Immature natural killer cell (primary cell): ENCODE measurements around the gene ANKRD28. TPM values are rescaled to one million over a fixed set of nuclear protein-coding genes. Genes with fewer than 3 reads are reported as not detected.
"Not testable (repeated sequence)": the region's sequence is repeated elsewhere in the genome, so short reads cannot be mapped to it uniquely, and the experiment has no call there.

Experiments used
- DNase-seq, 3 donors: peaks; one replicate each; pipeline ENCODE4 v3.0.0; 2022; ENCODE audit warnings: mixed read lengths in 1 of 3
- H3K27ac Mint-ChIP-seq, 6 donors: one replicate each; pipeline ENCODE4 v1.8.0; 2020; ENCODE audit warnings: mixed read lengths in 6 of 6, mild to moderate bottlenecking in 5 of 6, inconsistent platforms in 4 of 6, moderate library complexity in 3 of 6
- H3K27me3 Mint-ChIP-seq, 3 donors: one replicate each; pipeline ENCODE4 v1.8.0; 2020 to 2021; ENCODE audit warnings: low read depth in 3 of 3, mild to moderate bottlenecking in 3 of 3, mixed read lengths in 3 of 3, moderate library complexity in 3 of 3, inconsistent platforms in 1 of 3
- H3K36me3 Mint-ChIP-seq, 3 donors: one replicate each; pipeline ENCODE4 v1.8.0; 2020; ENCODE audit warnings: mixed read lengths in 3 of 3, inconsistent platforms in 2 of 3, mild to moderate bottlenecking in 2 of 3
- H3K4me1 Mint-ChIP-seq, 2 donors: one replicate each; pipeline ENCODE4 v1.8.0; 2020; ENCODE audit warnings: inconsistent platforms in 2 of 2, mild to moderate bottlenecking in 2 of 2, mixed read lengths in 2 of 2, moderate library complexity in 1 of 2
- H3K4me3 Mint-ChIP-seq, 5 donors: one replicate each; pipeline ENCODE4 v1.8.0; 2020; ENCODE audit warnings: mild to moderate bottlenecking in 5 of 5, mixed read lengths in 5 of 5, inconsistent platforms in 3 of 5, moderate library complexity in 3 of 5
- H3K9me3 Mint-ChIP-seq, 6 donors: one replicate each; pipeline ENCODE4 v1.8.0; 2020; ENCODE audit warnings: mild to moderate bottlenecking in 6 of 6, mixed read lengths in 6 of 6, inconsistent platforms in 4 of 6, moderate library complexity in 3 of 6
- polyA plus RNA-seq, 3 donors: library from polyadenylated mRNA; unstranded; fragments of 300-500 nt; fragmentation: Illumina TruSeq; gene quantifications; one replicate each; pipeline ENCODE4 v1.2.3, GENCODE V29; 2021

Gene ANKRD28
- polyA plus RNA-seq, 3 donors from 2014 or later, result 5.2 to 9.6 (median 5.9) TPM

DNA sequence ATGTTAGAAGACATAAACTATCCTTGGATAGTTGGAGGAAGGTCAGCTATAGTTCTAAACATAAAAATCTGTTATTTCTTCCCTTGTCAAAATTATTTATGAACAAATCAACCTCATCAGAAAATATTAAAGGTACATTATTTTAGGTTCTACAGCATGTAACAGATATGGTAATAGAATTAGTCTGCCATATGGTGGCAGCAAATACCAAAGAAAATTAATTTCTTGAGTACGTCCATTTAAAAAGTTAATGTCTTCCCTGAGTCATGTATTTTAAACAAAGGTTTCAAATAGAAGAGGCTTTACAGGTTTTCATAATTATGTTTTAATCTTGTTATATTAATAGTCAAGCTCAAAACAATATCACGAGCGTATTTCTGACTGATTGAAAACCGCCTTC is 17.9 kb upstream of the ANKRD28 start:
- H3K36me3 Mint-ChIP-seq, result no peaks in the 10 kb centered on the region
- peaks cover 23 to 27% of the 10 kb centered on the region in 2 donors for H3K4me1 Mint-ChIP-seq
- H3K27me3 Mint-ChIP-seq, result no peaks in the 10 kb centered on the region
- DNase-seq, result no peak
- no peak overlapping the region for H3K4me3 Mint-ChIP-seq
- no peaks in the 10 kb centered on the region for H3K9me3 Mint-ChIP-seq
- H3K27ac Mint-ChIP-seq, result peak overlapping the region in 1 of 6 donors; percentile 24

DNA sequence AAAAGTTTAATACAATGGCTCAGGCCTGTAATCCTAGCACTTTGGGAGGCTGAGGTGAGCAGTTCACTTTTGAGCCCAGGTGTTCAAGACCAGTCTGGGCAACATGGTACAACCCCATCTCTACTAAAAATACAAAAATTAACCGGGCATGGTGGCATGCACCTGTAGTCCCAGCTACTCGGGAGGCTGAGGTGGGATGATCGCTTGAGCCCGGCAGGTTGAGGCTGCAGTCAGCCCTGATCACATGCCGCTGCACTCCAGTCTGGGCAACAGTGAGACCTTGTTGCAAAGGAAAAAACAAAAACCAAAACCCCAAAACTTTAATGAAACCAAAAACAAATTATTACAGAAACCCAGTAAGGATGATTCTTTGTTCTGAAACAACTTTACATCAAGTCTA is 15.3 kb upstream of the ANKRD28 start:
- H3K4me1 Mint-ChIP-seq, result peaks cover 30% of the 10 kb centered on the region in 2 donors
- H3K27ac Mint-ChIP-seq, H3K27me3 Mint-ChIP-seq, H3K9me3 Mint-ChIP-seq, DNase-seq, H3K36me3 Mint-ChIP-seq, H3K4me3 Mint-ChIP-seq: not testable (repeated sequence)

DNA sequence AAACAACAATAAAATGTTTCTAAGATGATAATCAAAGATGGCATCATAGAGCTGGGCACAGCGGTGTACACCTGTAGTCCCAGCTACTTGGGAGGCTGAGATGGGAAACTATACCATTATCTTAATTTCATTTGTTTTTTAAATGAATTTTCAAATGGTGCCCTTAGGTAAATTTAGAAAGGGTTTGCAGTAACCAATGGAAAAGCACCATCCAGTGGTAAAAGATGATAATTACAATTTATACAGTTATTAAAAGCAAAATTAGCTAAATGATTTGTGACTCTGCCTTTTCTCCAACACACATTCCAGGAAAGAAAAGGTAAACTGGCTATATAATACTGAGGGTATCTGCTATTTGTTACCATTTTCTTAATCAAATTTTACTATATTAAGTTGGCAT is 14.4 kb upstream of the ANKRD28 start:
- Mint-ChIP-seq H3K27ac (no peak overlapping the region), H3K4me3 (no peak overlapping the region), H3K4me1 (peaks cover 26 to 27% of the 10 kb centered on the region in 2 donors), H3K9me3 (no peaks in the 10 kb centered on the region), H3K27me3 (no peaks in the 10 kb centered on the region), H3K36me3 (peaks cover 0 to under 1% (median 0%) of the 10 kb centered on the region in 3 donors)
- DNase-seq, result no peak

DNA sequence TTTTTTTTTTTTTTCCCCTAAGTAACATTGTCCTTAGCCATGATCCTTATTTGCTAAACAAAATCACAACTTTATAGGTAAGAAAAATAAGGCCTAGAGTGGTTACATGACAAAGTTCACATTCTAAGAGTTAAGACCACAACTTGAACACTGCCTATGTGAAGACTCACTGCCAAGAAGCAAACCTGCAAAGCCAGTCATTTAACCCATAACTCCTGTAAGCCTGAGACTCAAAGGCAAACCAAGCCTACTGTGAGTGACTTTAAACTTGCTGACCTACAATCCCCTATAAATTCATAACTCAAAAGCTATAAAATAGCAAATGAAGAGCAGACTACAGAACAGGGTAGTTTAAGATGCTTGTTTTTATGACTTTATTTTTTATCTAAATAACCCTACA is 12.9 kb upstream of the ANKRD28 start:
- Mint-ChIP-seq H3K27me3 (no peaks in the 10 kb centered on the region), H3K36me3 (peaks cover 0 to 3% (median 0%) of the 10 kb centered on the region in 3 donors), H3K4me1 (peaks cover 13 to 14% of the 10 kb centered on the region in 2 donors), H3K27ac (peak overlapping the region in 4 of 6 donors; percentile 10 to 39 (median 22)), H3K9me3 (no peaks in the 10 kb centered on the region), H3K4me3 (no peak overlapping the region)
- DNase-seq, result no peak

DNA sequence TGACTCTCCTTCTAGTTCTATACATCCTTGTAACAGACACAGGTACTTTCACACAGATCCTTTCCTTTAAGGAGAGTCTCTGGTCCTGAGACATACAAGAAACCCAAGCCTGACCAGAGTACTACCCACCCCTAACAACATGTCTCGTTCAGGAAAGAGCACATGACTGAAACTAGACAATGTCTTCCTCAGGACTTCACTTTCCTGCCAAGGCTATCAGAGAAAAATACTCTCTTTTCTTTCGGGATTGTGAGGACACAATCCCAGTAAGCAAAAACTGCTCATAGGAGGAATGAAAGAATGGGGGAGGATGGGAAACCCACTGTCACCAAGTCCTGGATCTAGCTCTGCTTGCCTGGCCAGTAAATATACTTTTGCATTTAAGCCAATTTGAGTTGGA is 11.5 kb upstream of the ANKRD28 start:
- Mint-ChIP-seq H3K4me3 (no peak overlapping the region), H3K27me3 (no peaks in the 10 kb centered on the region), H3K36me3 (peaks cover 0 to 3% (median 0%) of the 10 kb centered on the region in 3 donors), H3K4me1 (peaks cover 19 to 22% of the 10 kb centered on the region in 2 donors), H3K9me3 (no peaks in the 10 kb centered on the region), H3K27ac (peak overlapping the region in 1 of 6 donors; percentile 5)
- no peak for DNase-seq

DNA sequence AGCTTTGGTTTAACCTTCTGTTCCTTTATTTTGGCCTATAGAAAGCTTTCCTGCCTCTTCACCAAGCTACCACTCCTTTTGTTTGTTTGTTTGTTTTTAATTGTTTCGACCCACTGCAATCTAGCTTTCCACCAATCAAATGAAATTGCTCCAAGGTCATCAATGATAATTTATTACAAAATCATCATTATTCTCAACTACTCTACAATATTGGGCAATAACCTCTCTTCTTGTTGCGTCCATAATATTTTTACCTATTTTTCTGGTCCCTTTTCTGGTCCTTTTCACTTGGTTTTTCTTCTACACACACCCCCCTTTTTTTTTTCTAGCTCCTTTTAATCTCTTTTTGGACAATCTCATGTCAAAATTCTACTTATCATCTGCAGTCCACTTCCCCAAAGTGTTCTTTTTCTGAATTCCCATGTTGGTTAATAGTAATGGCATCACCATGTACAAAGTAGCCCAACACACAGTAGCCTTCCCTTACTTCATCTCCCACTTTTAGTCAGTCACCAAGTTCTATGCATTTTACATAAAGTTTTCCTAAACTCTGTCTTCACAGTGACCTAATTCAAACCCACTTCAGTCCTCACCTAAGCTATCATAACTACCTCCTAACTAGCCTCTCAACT is 11.0 kb upstream of the ANKRD28 start:
- Mint-ChIP-seq H3K36me3 (peaks cover 0 to 3% (median 0%) of the 10 kb centered on the region in 3 donors), H3K4me1 (peaks cover 22 to 27% of the 10 kb centered on the region in 2 donors), H3K27me3 (no peaks in the 10 kb centered on the region), H3K4me3 (no peak overlapping the region), H3K27ac (peak overlapping the region in 2 of 6 donors; percentile 5 to 42), H3K9me3 (no peaks in the 10 kb centered on the region)
- no peak for DNase-seq

DNA sequence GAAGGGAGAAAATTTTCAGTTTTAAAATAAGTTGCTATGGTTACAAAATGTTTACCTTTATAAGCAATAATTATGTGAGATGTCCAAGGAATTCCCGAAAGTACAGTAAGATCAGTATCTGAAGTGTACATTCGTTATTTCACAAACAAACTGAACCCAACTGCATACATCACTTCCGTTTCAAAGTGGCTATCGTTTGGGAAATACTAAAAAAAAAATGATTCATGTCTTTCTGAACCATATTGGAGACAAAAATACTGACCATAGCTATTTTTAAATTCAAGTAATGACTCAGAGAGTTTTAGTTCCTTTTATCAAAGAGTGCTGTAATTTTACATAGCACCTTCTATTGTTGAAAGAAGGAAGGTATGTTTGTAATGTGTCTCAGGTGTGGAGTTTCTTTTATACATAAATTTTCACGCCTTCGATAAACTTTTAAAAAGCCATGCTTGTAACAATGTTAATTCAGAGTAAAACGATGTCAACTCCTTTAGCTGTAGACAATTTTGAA is 8.0 kb upstream of the ANKRD28 start:
- Mint-ChIP-seq H3K27me3 (no peaks in the 10 kb centered on the region), H3K36me3 (peaks cover 0 to 3% (median 0%) of the 10 kb centered on the region in 3 donors), H3K4me3 (no peak overlapping the region), H3K4me1 (peaks cover 43 to 49% of the 10 kb centered on the region in 2 donors), H3K27ac (peak overlapping the region in 1 of 6 donors; percentile 40), H3K9me3 (no peaks in the 10 kb centered on the region)
- no peak for DNase-seq

DNA sequence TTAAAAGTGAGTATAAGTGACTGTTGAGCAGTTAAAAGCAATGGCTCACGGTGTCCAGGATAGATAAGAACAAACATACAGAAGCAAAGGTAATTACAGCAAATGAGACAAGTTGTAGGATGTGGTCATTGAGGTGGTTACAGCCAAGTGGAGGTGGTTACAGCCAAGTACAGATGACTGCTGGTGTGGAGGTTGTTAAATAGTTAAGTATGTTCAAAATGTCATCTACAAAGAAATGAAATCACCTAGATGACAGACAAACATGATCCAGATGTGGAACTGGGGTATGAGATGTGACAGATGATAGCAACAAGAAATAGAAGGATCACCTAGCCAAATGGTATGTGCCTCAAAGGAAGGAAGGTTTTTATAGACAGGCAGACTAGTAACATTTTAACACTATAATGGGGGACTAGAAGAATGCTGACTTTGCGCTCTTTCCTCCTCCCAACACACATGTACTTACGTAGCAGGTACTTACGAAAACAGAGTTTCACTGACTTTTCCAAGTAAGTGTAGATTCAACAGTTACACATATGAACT is 6.8 kb upstream of the ANKRD28 start:
- peaks cover 49 to 57% of the 10 kb centered on the region in 2 donors for H3K4me1 Mint-ChIP-seq
- DNase-seq, result no peak
- H3K9me3 Mint-ChIP-seq, result no peaks in the 10 kb centered on the region
- H3K4me3 Mint-ChIP-seq, result peak overlapping the region; percentile 3 to 26 (median 22)
- peaks cover 0 to 3% (median 0%) of the 10 kb centered on the region in 3 donors for H3K36me3 Mint-ChIP-seq
- peak overlapping the region in 5 of 6 donors; percentile 57 to 84 (median 63) for H3K27ac Mint-ChIP-seq
- H3K27me3 Mint-ChIP-seq, result no peaks in the 10 kb centered on the region

DNA sequence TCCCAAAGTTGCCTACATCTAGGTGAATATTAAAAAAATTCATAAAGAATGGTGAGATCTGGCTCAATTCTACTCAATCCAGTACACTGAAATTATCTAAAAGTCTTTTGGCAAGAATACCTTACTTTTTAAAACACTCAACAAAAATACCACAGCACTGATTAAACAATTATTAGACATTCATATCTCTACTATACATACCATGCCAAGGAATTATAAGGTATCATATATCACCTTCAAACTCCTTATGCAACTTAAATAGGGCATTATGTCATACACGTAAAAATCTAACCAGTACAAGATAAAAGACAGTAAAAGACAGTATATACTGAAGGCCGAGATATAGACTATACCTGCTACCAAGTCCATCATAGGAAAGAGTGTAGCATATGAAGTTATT is 6.1 kb upstream of the ANKRD28 start:
- H3K4me1 Mint-ChIP-seq, result peaks cover 52 to 64% of the 10 kb centered on the region in 2 donors
- DNase-seq, result no peak
- no peak overlapping the region for H3K27ac Mint-ChIP-seq
- H3K36me3 Mint-ChIP-seq, result peaks cover 0 to 3% (median 0%) of the 10 kb centered on the region in 3 donors
- H3K9me3 Mint-ChIP-seq, result no peaks in the 10 kb centered on the region
- H3K4me3 Mint-ChIP-seq, result no peak overlapping the region
- no peaks in the 10 kb centered on the region for H3K27me3 Mint-ChIP-seq

DNA sequence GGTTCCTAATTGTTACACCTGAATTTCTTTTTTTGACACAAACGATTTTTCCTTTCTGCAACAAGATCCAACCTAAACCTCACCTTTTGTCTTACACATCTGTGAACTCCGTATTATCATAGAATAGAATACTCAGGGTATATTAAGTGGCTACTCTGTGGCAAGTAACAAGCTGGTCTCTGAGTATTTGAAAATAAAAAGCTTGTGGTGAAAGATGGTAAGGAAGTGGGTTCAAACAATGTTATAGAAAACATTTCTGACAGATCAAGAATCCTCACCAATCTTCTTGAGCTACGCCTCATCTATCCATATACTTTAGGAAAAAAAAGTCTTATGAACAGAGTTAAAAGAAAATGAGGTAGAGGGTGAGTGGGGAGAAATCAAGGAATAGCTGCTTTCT is 3.5 kb upstream of the ANKRD28 start:
- peaks cover 0 to 1% (median 0%) of the 10 kb centered on the region in 3 donors for H3K27me3 Mint-ChIP-seq
- peak overlapping the region; percentile 61 to 81 (median 73) for H3K4me3 Mint-ChIP-seq
- peaks cover 74 to 91% of the 10 kb centered on the region in 2 donors for H3K4me1 Mint-ChIP-seq
- H3K9me3 Mint-ChIP-seq, result no peaks in the 10 kb centered on the region
- H3K27ac Mint-ChIP-seq, result peak overlapping the region; percentile 86 to 94 (median 90)
- H3K36me3 Mint-ChIP-seq, result no peaks in the 10 kb centered on the region
- DNase-seq, result no peak

DNA sequence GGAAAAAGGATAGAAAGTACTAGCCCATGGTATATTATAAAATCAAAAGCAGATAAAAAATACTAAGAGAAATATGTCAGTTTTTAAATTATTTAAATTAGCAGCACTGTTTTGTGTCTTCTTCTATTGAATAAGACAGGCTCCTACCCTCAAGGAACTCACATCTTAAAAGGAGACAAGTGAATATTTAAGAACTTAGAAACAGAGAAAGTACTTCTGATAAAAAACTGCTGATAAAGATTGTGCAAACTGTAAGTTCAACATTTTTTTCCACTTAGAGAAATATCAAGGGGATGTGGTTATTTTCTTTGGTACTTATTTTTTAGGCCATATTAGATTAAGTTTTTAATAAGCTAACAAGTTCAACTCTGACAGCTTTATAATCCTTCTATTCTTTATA is 3.0 kb upstream of the ANKRD28 start:
- H3K27me3 Mint-ChIP-seq, result peaks cover 0 to 1% (median 0%) of the 10 kb centered on the region in 3 donors
- peak overlapping the region; percentile 61 to 81 (median 73) for H3K4me3 Mint-ChIP-seq
- peak overlapping the region; percentile 86 to 94 (median 90) for H3K27ac Mint-ChIP-seq
- DNase-seq, result no peak
- H3K36me3 Mint-ChIP-seq, result no peaks in the 10 kb centered on the region
- H3K4me1 Mint-ChIP-seq, result peaks cover 79 to 96% of the 10 kb centered on the region in 2 donors
- no peaks in the 10 kb centered on the region for H3K9me3 Mint-ChIP-seq

DNA sequence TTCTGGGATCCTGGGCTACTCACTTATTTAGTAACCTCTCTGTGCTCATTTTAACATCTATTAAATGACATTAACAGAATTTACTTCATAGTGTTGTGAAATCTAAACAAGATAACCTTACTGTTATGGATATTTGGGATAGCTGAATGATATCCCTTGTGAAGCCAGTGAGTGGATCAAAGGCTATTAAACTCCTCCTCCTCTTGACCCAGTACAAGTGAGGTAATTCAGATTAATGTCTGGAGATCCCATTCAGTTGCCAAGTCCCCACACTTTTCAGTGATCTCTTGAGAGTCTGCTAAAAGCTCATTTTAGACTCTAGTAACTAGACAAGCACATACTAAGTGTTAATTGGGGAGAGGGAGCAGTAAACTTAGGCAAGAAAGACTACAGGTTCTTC is 2.5 kb upstream of the ANKRD28 start:
- Mint-ChIP-seq H3K27me3 (peaks cover 0 to 1% (median 0%) of the 10 kb centered on the region in 3 donors), H3K4me1 (peaks cover 81 to 97% of the 10 kb centered on the region in 2 donors), H3K36me3 (no peaks in the 10 kb centered on the region), H3K27ac (peak overlapping the region; percentile 86 to 94 (median 90)), H3K4me3 (peak overlapping the region; percentile 5 to 81 (median 73)), H3K9me3 (no peaks in the 10 kb centered on the region)
- DNase-seq, result no peak

DNA sequence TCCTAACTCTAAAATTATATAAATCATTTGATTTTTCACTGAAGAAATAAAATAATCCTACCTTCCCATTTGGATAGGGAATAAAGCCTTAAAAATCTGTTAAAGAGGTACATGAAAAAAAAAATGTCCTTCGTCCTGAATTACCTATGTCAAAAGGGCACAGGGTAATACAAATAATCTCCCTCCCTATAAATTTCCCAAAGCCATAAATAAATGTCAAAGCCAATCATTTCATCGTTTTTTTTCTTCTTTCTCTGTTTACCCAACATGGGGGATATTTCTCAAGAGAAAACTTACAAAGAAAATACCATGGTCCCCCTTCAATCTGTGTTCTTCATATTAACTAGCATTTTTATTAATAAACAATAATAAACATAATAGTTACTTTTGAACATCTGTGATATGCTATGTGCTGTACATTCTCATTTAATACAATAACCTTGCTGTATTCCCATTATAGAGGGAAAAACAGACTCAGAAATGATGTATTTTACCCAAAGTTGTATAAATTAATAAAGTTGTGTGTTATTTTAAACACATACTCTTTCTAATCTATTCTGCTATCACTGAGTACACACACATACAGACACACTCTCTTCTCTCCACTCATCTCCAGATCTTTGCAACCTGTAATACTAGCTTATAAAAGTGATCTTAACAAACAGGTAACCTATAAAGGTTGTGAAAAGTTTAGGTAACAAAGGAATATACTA is 910 bp upstream of the ANKRD28 start:
- H3K27me3 Mint-ChIP-seq, result peaks cover 0 to 5% (median 3%) of the 10 kb centered on the region in 3 donors
- peak overlapping the region; percentile 9 to 73 (median 72) for H3K4me3 Mint-ChIP-seq
- no peak for DNase-seq
- peaks cover 84 to 97% of the 10 kb centered on the region in 2 donors for H3K4me1 Mint-ChIP-seq
- H3K27ac Mint-ChIP-seq, result peak overlapping the region; percentile 62 to 91 (median 72)
- H3K36me3 Mint-ChIP-seq, result no peaks in the 10 kb centered on the region
- no peaks in the 10 kb centered on the region for H3K9me3 Mint-ChIP-seq
